ENCODE data around the gene GPC3.

The GPC3 gene

GRCh38 chrX:133685822-133686221 lies 299.6 kb downstream of the GPC3 start:
- Mint-ChIP-seq H3K9me3 (no peaks in the 10 kb centered on the region), H3K36me3 (no peaks in the 10 kb centered on the region), H3K27me3 (no peaks in the 10 kb centered on the region), H3K27ac (no peak overlapping the region), H3K4me3 (no peak overlapping the region), H3K4me1 (no peaks in the 10 kb centered on the region)
- no peak for ATAC-seq

- Mint-ChIP-seq H3K9me3 (no peaks in the 10 kb centered on the region), H3K36me3 (no peaks in the 10 kb centered on the region), H3K27ac (no peak overlapping the region), H3K4me3 (no peak overlapping the region), H3K27me3 (no peaks in the 10 kb centered on the region), H3K4me1 (no peaks in the 10 kb centered on the region)
- ATAC-seq: no peak
Measured at GRCh38 chrX:133681897-133682296, 303.5 kb downstream of the GPC3 start.

- Mint-ChIP-seq H3K9me3 (no peaks in the 10 kb centered on the region), H3K27ac (no peak overlapping the region), H3K4me1 (no peaks in the 10 kb centered on the region), H3K4me3 (no peak overlapping the region), H3K27me3 (no peaks in the 10 kb centered on the region), H3K36me3 (no peaks in the 10 kb centered on the region)
- no peak for ATAC-seq
Measured at GRCh38 chrX:133681421-133681820, 304.0 kb downstream of the GPC3 start.

- no peaks in the 10 kb centered on the region for H3K4me1 Mint-ChIP-seq
- no peak overlapping the region for H3K27ac Mint-ChIP-seq
- ATAC-seq: no peak
- H3K9me3 Mint-ChIP-seq: no peaks in the 10 kb centered on the region
- no peaks in the 10 kb centered on the region for H3K36me3 Mint-ChIP-seq
- no peak overlapping the region for H3K4me3 Mint-ChIP-seq
- no peaks in the 10 kb centered on the region for H3K27me3 Mint-ChIP-seq
Measured at GRCh38 chrX:133677123-133678063, 308.0 kb downstream of the GPC3 start.

DNA sequence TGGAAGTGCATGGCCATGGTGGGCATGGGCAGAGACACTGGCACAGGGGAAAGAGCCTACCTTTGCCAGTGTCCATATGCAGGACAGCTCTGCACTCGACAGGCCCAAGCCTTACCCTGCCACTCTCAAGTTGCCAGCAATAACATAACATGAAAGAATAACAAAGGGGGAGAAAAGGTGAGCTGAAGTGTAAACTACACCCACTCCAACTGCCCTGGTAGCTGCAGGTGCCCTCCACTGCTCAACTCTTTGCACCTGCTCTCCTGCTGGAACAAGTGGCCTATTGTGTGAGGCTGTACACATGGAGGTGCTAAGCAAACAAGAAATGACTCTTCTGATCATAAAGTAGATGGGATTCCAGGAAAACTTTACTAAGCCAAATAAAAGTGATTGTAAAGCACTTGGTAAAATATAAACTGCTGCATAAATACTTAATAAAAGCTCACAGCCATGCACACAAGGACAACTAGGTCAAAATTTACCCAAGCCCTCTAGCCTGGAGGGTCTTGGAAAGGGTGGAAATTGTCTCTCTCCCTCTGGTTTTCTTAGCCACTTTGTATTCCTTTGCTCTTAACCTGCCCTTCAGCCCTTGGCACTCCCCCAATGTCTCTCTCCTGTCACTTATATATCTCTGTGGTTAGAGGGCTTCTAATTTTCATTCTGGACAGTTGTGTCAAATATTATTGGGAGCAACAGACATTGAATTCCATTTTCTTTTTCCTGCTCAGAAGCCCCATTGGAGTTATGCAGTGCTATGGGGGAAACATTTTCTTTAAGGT lies 308.9 kb downstream of the GPC3 start:
- Mint-ChIP-seq H3K4me1 (no peaks in the 10 kb centered on the region), H3K27ac (no peak overlapping the region), H3K4me3 (no peak overlapping the region), H3K9me3 (no peaks in the 10 kb centered on the region), H3K27me3 (no peaks in the 10 kb centered on the region), H3K36me3 (no peaks in the 10 kb centered on the region)
- ATAC-seq: no peak

DNA sequence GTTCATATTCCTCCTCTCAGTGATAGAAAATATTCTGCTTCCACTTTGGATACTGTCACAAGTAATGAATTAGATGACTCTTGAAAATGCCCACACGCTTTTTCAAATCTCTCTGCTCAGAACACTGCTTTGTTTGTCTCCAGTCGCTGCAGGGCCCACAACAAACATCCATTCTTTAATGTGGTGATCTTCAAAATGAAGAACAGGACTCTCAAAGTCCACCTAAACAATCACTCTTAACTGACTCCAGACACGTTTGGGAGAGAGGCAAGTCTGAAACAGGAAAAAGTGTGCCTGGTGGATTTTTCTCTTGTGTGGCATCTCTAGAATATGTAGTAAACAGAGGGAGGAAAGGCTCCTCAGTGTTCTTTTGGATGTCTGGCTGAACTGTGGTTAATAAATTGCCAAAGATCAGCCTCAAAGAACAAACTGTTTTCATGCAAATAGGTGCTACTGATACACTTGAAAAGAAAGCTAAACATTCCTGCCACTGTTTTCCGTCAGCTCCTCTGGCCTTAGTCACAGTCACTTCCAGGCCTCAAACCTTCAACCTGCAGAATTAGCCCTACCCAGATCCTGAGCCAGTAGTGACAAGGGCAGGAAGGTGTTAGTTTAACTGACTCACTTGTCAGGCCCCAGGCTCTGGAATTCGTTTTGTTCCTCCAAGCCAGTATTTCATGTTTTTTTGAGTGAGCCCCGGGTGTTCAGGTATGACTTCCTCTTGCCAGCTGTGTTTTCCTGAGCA lies 310.5 kb downstream of the GPC3 start:
- H3K36me3 Mint-ChIP-seq: no peaks in the 10 kb centered on the region
- ATAC-seq: no peak
- no peaks in the 10 kb centered on the region for H3K27me3 Mint-ChIP-seq
- H3K4me3 Mint-ChIP-seq: no peak overlapping the region
- no peaks in the 10 kb centered on the region for H3K9me3 Mint-ChIP-seq
- no peak overlapping the region for H3K27ac Mint-ChIP-seq
- no peaks in the 10 kb centered on the region for H3K4me1 Mint-ChIP-seq

DNA sequence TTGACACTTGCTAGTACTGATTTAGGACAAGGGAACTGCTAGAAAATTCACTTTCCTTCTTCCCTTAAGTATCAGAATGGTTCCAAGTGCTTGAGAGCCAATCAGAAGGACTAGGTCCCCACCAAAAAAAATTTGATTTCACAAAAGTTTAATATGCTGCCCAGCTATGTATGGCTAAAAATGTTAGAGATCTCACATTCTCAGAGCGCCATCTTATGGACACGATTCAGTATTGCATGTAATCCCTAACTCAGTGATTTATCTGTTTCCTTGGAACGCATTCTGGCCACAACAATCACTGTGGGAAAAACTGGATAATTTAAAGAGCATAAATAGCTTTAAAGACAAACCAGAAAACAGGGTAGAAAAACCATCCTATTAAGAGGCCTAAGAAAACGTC lies 315.0 kb downstream of the GPC3 start:
- H3K27me3 Mint-ChIP-seq: no peaks in the 10 kb centered on the region
- H3K9me3 Mint-ChIP-seq: no peaks in the 10 kb centered on the region
- H3K4me3 Mint-ChIP-seq: no peak overlapping the region
- no peaks in the 10 kb centered on the region for H3K36me3 Mint-ChIP-seq
- H3K4me1 Mint-ChIP-seq: no peaks in the 10 kb centered on the region
- H3K27ac Mint-ChIP-seq: no peak overlapping the region
- no peak for ATAC-seq

DNA sequence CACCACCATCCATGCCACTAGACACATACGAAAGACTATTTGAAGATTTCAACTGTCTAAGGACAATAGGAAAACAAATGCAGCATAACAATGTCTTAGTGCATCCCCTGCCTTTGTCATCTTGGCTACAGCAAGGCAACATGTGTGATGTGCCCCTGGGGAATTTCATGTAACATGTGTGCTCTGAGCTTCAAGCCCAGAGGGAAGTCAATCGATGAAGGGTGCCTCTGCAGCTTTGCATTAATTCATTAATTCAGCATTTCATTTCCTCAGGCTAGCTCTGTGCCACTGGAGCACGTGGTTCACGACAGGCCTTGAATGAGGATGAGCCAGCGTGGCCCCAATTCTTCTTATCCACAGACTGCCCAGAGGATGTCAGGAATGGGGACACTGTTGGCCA lies 316.2 kb downstream of the GPC3 start:
- Mint-ChIP-seq H3K4me1 (no peaks in the 10 kb centered on the region), H3K27ac (no peak overlapping the region), H3K36me3 (no peaks in the 10 kb centered on the region), H3K9me3 (no peaks in the 10 kb centered on the region), H3K27me3 (no peaks in the 10 kb centered on the region), H3K4me3 (no peak overlapping the region)
- ATAC-seq: no peak

DNA sequence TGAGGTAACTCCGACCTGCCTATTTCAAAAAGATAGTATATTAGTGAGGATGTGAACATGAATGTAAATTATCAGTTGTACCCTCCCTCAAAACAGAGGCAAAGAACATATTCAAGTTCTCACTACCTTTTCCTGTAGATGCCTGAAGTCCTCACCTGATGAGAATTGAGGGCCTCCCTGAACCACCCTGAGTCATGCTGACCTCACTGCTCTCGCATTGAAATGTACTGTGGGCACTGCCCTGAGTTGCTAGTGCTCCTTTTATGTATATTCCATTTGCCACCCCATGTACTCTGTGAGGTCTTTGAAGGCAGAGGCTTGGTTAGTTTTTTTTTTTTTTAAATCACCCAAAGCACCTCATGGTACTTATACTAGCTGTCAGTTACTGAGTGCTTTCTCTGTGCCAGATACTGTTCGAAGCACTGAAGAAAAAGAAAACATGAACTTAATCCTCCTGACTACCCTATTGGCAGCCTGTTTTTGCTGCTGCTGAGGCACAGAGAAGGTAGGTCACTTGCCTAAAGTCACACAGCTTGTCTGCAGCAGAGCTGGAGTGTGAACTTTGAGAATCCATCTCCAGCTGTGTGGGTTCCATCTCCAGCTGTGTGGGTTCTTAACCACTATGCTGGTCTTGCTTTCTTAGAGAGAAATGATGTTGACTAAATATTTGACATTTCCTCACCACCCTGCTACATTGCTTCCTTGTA lies 317.0 kb downstream of the GPC3 start:
- ATAC-seq: no peak

GRCh38 chrX:133666256-133666655 lies 319.1 kb downstream of the GPC3 start:
- no peaks in the 10 kb centered on the region for H3K9me3 Mint-ChIP-seq
- no peaks in the 10 kb centered on the region for H3K36me3 Mint-ChIP-seq
- no peak for ATAC-seq
- no peaks in the 10 kb centered on the region for H3K27me3 Mint-ChIP-seq
- H3K4me3 Mint-ChIP-seq: no peak overlapping the region
- H3K27ac Mint-ChIP-seq: no peak overlapping the region
- no peaks in the 10 kb centered on the region for H3K4me1 Mint-ChIP-seq

More for the DNA sequence above, 317.0 kb downstream of the GPC3 start:
- Mint-ChIP-seq H3K9me3 (no peaks in the 10 kb centered on the region), H3K27ac (no peak overlapping the region), H3K4me3 (no peak overlapping the region), H3K27me3 (no peaks in the 10 kb centered on the region), H3K36me3 (no peaks in the 10 kb centered on the region), H3K4me1 (no peaks in the 10 kb centered on the region)

DNA sequence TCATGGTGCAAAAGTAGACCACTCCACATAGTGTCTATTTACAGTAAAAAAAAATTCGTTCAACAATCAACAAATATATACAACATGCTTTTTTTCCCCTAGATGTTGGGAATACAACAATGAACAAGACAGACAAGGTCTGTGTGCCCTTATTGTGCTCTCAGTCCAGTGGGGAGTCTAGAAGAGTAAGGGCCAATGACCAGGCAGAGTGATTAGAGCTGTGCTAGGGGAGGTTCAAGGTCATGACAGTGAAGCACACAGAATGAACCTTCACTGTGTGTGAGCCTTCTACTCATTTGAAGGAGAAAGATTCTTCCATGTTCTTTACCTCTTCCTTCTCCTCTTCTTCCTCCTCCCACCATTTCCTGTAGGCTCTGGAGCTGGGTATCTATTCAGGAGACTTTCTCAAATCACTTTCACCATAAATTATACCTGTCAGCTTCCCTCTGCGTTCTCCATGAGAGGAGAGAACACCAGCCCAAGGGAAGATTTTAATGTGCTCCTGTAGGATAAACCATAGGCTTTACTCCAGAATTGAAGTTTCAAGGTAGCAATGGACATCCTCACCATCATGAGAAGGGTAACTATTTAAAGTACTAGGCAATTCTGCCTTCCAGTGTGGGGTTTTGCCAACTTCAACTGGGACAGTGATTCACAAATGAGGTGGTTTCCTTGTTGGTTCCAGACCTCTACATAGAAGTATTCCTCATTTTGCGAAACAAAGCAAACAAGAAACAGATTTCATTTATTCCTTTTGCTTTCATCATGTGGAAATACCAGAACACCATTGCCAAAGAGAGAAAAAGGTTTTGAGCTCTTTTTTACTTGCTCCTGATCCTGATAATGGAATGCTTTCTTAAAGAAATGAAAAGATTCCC lies 323.2 kb downstream of the GPC3 start:
- Mint-ChIP-seq H3K27ac (no peak overlapping the region), H3K9me3 (no peaks in the 10 kb centered on the region), H3K27me3 (no peaks in the 10 kb centered on the region), H3K36me3 (no peaks in the 10 kb centered on the region), H3K4me3 (no peak overlapping the region), H3K4me1 (no peaks in the 10 kb centered on the region)
- no peak for ATAC-seq

DNA sequence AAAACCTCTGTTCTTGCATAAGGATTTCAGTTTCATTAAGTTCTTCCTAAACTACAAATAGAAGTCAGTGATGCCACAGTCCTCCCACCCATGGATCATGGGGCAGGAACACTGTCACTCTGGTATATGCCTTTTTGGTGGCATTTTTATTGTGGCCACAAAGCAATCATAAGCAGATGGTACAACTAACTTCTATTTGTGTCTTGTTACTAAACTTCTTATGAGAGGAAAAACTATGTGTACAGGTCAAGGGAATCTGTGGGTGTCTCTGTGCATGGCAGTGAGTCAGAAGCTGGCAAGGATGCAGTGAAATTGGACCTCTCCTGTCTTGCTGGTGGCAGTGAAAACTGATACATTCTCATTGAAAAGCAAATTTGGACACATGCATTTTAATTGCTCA lies 325.1 kb downstream of the GPC3 start:
- Mint-ChIP-seq H3K27ac (no peak overlapping the region), H3K4me1 (no peaks in the 10 kb centered on the region), H3K4me3 (no peak overlapping the region), H3K36me3 (no peaks in the 10 kb centered on the region), H3K27me3 (no peaks in the 10 kb centered on the region), H3K9me3 (no peaks in the 10 kb centered on the region)
- ATAC-seq: no peak

GRCh38 chrX:133658293-133658911 lies 327.0 kb downstream of the GPC3 start:
- Mint-ChIP-seq H3K4me3 (no peak overlapping the region), H3K4me1 (no peaks in the 10 kb centered on the region), H3K27ac (no peak overlapping the region), H3K27me3 (no peaks in the 10 kb centered on the region), H3K36me3 (no peaks in the 10 kb centered on the region), H3K9me3 (no peaks in the 10 kb centered on the region)
- ATAC-seq: no peak
